Measurements from ENCODE around the gene HDDC3.

GRCh38 chr15:90946538-90946937 is 14.2 kb upstream of the HDDC3 start:
- TF ChIP-seq, protein P1, sequence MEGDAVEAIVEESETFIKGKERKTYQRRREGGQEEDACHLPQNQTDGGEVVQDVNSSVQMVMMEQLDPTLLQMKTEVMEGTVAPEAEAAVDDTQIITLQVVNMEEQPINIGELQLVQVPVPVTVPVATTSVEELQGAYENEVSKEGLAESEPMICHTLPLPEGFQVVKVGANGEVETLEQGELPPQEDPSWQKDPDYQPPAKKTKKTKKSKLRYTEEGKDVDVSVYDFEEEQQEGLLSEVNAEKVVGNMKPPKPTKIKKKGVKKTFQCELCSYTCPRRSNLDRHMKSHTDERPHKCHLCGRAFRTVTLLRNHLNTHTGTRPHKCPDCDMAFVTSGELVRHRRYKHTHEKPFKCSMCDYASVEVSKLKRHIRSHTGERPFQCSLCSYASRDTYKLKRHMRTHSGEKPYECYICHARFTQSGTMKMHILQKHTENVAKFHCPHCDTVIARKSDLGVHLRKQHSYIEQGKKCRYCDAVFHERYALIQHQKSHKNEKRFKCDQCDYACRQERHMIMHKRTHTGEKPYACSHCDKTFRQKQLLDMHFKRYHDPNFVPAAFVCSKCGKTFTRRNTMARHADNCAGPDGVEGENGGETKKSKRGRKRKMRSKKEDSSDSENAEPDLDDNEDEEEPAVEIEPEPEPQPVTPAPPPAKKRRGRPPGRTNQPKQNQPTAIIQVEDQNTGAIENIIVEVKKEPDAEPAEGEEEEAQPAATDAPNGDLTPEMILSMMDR (IDR thresholded peaks at IDR 0.05 in 4 of 5, conservative IDR thresholded peaks at IDR 0.05 in 1 of 5): no peak
- no peak for TF ChIP-seq POLR2A (IDR thresholded peaks at IDR 0.05)

All from gastrocnemius medialis (tissue), 4 donors.